HG02852 (cell line): ENCODE data around the gene PIK3C2G.
"Not testable (repeated sequence)": the region's sequence is repeated elsewhere in the genome, so short reads cannot be mapped to it uniquely, and the experiment has no call there.

Source experiments
- ATAC-seq: cut with Tn5 transposase; IDR thresholded peaks from one replicate; pipeline ENCODE4 v1.9.1; 2021; ENCODE audit warnings: mild to moderate bottlenecking, moderate library complexity; ENCODE audit not compliant: unreplicated experiment

Gene PIK3C2G

DNA sequence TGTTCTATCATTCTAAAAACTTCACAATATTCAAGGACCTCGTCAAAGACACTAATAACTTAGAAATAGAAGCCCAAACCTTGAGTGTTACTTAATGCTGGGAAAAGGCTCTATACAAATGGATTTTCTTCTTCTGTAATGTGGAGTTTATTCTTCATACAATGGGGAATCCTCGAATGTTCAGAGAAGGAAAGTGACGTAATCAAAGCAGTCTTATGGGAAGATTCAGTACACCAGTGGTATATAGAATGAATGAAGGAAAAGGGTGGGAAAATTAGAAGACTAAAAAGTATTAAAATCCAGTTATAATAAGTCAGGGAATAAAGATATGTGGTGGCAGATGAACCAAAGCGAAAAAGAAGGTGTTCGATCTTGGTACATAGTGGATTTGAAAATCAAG lies 370.0 kb downstream of the PIK3C2G start:
- ATAC-seq = no peak

GRCh38 chr12:18632848-18633247 lies 371.5 kb downstream of the PIK3C2G start:
- no peak for ATAC-seq

DNA sequence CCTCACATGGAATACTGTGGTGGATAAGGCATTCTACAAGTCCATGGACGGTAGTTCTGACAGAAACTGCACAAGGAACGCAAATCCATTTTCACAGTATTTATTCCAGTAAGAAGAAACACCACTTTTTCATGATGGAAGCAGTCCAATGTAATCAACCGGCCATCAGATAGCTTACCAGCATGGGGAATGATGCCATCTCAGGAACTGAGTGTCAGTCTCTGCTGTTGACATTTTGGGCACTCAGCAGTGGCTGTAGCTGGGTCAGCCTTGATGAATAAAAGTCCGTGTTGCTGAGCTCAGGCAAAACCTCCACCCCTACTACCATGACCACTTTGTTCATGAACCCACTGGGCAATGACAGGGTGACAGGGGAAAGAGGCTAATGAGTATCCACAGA lies 373.1 kb downstream of the PIK3C2G start:
- no peak for ATAC-seq

DNA sequence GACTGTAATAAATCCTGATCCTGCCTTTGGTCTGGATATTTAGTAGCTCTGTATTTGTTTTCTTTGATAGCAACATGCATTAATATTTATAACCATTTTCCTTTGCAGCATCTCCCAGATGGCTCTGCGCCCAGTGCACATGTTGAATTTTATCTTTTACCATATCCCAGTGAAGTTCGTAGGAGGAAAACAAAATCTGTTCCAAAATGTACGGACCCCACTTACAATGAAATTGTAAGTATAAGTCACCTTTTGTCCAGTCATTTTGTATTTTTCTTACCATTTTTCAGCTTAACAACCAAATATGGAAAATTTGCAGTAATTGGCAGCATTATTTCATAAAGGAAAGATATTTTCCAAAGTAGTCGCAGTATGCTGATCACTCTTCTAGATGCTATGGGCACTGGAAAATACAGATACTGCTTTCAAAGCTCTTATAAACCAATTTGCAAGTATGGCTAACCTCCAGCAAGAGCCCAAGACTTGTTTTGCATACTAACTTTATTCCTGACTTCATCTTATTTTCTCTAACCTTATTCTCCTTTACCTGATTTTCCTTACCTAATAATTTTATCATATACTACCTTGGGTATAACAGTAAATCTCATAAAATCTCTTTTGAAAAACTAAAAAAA lies 379.1 kb downstream of the PIK3C2G start:
- ATAC-seq = no peak

GRCh38 chr12:18643681-18644080 lies 382.4 kb downstream of the PIK3C2G start:
- no peak for ATAC-seq

DNA sequence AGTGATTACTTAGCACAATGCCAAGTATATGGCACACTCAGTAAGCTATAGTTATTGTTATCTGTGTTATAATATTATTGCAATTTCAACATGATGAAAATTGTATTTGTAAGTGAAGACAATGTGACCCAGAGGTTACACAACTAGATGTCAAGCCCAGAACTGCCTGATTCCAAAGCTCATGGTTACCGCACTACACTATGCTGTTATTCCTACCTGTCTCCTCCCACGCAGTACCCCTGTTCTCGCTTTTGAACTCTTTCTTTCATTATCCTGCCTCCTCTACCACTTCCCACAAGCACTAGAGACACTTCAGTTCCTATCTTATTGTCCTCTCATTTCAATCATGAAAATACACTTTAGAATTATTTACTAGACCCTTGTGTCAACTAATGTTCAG lies 383.2 kb downstream of the PIK3C2G start:
- no peak for ATAC-seq

GRCh38 chr12:18646286-18646890 lies 385.1 kb downstream of the PIK3C2G start:
- ATAC-seq = no peak

- no peak for ATAC-seq
Measured at GRCh38 chr12:18651525-18651924, 390.2 kb downstream of the PIK3C2G start.

- ATAC-seq = no peak
Measured at GRCh38 chr12:18652596-18652995, 391.3 kb downstream of the PIK3C2G start.

DNA sequence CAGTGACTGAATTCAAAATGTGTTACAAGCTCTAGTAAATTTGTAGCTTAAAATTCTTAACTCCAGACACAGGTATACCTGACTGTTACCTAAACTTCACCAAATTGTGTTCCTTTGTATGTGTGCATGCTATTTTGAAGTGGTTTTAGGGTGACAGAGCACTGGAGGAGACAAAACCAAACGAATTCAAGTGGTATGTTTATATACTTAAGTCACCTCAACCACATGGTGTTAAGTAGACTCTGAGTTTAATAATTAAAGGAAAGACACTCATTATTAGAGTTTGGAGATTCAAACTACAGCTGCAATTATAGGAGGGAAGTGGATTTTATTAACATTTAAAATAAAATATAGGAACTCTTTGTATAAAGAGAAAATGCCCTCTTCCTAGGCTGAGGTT lies 392.1 kb downstream of the PIK3C2G start:
- no peak for ATAC-seq

- ATAC-seq = no peak
Measured at GRCh38 chr12:18655351-18655750, 394.0 kb downstream of the PIK3C2G start.

DNA sequence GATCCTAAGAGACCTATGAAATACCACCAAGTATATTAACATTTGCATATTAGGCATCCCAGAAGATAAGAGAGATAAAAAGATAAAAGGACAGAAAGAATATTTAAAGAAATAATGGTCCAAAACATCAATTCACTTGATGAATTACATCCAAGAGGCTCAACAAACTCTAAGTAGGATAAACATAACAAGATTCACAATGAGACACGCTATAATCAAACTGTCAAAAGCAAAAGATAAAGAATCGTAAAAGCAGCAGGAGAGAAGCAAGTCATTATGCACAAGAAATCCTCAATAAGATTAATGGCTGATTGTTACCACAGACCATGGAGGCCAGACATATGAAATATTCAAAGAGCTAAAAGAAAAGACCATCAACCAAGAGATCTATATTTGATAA lies 396.9 kb downstream of the PIK3C2G start:
- ATAC-seq = no peak

GRCh38 chr12:18658829-18659228 lies 397.5 kb downstream of the PIK3C2G start:
- ATAC-seq = no peak

DNA sequence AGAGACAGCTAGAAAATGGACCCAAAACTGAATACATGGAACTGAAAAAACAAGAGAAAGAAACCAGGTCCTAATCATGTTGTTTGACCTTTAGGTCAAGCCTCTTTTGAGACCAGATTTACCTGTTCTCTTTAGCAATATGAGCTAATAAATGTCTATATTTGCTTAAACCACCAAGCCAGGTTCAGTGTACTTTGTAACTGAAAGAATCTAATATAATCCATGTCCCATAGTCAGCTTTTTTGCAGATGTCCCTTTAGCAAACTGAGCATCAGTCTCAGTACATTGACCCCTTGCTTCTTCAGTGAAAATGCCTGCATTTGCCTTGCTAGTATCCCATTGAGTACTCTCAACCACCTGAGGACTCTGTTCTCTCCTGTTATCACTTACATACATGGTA lies 414.8 kb downstream of the PIK3C2G start:
- ATAC-seq = no peak

GRCh38 chr12:18676996-18677588 lies 415.8 kb downstream of the PIK3C2G start:
- no peak for ATAC-seq

GRCh38 chr12:18681818-18682217 lies 420.5 kb downstream of the PIK3C2G start:
- no peak for ATAC-seq

GRCh38 chr12:18683327-18684013 lies 422.2 kb downstream of the PIK3C2G start:
- no peak for ATAC-seq

DNA sequence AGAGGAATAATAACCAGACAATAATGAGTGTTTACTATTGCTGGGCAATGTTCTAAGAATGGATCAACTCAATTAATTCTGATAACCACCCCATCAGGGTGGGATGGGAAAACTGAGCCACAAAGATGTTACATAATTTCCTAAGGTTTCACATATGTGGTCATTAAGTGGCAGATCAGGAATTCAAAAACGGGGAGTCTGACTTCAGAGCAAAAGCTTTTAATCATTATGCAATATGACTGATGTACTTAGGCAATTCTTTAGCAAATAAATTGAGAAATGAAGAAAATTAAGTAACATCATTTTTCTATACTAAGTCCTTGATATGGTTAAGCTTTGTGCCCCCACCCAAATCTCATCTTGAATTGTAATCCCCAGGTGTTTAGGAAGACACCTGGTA lies 423.1 kb downstream of the PIK3C2G start:
- no peak for ATAC-seq

DNA sequence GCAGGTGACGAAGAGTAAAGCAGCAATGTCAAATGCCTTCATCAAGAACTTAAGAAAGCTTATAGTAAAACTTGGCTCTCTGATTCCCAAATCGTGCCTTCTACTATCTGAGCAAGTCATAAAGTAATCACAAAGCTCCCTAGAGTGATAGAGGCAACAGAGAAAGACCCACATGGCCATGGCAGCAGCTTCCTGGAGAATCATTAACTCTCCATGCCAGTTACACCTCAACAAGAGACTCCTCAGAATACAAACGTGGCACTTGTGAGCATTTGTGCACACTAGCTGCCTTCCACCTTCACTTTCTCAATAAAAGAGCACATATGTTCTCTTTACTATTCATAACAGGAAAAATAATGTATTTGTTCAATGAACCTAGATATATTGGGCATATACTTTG lies 428.5 kb downstream of the PIK3C2G start:
- no peak for ATAC-seq

DNA sequence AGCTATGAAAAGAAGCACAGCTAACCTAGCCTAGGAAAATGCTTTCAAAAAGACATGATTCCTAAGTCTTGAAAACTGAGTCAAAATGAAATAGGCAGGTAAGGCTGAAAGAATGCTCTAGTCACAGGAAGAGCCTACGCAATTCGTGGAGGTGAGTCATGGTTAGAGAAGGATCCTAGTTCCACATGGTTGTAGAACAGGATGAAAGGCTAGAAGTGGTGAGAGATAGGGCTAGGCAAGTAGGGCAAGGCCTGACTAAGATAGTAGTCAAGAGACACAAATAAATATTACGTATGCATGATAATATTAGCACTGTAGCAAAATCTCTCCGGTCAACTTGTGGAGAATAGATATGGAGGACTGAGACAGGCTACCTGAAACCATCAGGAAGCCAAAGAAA lies 429.3 kb downstream of the PIK3C2G start:
- no peak for ATAC-seq

DNA sequence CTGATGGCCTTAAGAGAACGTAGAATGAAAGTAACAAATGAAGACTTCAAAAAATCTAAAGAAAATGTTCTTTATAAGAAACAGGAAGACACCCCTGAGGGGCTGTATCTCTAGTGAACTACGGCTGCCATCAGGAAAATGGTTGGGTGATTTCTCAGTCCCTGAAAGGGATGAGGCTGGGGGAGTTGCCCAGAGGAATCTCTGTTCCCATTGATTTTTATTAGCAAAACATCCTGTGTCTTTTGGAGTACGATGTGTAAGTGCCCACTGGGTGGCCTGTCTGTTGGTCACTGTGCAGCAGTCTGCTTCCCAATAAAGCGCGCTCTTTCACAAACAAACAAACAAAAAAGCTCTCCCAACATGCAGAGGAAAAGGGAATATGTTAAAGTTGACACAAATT lies 432.7 kb downstream of the PIK3C2G start:
- ATAC-seq = not testable (repeated sequence)

- no peak for ATAC-seq
Measured at GRCh38 chr12:18696971-18697602, 435.8 kb downstream of the PIK3C2G start.
